GM04504 (cell line): ENCODE measurements around the gene MRPL45.

ENCODE experiments used
- DNase-seq: peaks from one replicate; pipeline ENCODE4 v3.0.0-alpha.2; 2012; ENCODE audit warnings: low read depth

Gene MRPL45

GRCh38 chr17:38325221-38325851 lies 28.4 kb downstream of the MRPL45 start:
- DNase-seq = no peak

GRCh38 chr17:38326996-38327792 lies 30.2 kb downstream of the MRPL45 start:
- DNase-seq = no peak

DNA sequence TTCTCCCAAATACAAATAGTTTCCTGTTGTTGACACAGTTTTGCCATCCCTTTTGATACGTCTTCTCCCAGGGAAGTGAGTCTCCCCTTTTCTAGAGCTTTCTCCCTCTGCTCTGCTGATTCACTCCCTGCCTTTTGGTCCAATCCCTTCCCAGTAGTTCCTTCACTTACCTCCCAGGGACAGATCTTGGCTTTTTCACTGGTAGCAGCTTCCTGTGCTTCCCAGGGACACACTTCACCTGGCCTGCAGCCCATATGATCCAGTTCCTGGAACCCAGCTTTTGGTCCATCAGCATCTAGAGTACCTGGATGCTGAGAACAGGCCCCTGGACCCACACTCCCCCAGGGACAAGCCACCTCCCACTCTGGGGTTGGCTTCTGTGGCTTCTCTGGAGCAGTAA lies 31.0 kb downstream of the MRPL45 start:
- no peak for DNase-seq

- DNase-seq = no peak
Measured at GRCh38 chr17:38328620-38329019, 31.7 kb downstream of the MRPL45 start.

GRCh38 chr17:38329284-38329683 lies 32.3 kb downstream of the MRPL45 start:
- no peak for DNase-seq

- DNase-seq = no peak
Measured at GRCh38 chr17:38329808-38330730, 33.1 kb downstream of the MRPL45 start.

DNA sequence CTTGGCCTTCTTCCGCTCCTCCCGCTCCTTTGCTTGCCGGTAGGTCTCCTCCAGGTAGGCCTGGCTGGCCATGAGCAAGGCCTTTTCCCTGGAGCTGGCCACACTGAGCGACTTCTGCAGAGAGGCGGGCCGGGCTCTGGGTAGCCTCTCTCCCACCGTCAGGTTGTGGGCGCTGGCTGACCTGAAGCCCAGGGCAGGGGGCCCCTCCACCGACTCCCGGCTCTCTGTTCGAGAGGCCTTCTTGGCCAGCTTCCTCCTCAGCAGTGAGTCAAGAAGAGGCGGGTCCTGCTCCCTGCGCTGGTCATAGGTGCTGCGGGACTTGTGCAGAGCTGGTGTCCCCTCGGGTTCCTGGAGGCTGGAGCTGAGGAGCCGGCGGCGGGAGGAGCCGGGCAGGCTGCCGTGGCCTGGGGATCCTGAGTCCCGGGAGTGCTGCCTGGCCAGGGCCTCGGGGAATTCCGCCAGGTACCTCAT lies 34.0 kb downstream of the MRPL45 start:
- DNase-seq = no peak

- DNase-seq = no peak
Measured at GRCh38 chr17:38332735-38333134, 35.8 kb downstream of the MRPL45 start.

DNA sequence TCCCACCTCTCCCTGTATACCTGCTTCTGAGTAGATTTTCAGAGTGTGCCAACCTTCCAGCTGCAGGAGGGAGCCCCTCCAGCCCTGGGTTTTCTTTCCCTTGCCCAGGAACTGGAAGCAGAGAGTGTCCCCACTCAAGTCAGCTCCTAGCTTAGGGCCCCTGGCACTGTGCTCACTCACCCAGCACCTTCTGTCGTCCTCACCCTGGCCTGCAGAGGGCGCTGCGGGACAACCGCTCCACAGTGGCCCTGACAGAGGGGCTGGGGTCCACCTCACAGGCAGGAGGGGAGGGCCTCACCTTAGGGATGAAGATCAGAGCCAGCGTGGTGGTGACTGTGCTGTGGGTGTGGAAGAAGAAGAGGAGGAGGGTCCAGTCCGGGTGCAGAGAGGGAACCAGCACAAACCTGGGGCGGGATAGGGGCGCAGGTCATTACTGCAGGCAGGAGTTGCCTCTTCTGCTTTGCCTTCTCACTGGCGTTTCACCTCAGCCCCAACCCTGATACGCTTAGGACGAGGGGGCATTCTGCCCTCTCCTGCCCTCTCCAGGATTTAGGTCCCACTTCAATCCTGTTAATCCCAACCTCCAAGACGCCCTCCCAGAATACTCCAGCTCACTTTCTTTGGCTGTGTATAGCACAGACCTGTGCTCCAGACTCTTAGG lies 36.8 kb downstream of the MRPL45 start:
- no peak for DNase-seq

DNA sequence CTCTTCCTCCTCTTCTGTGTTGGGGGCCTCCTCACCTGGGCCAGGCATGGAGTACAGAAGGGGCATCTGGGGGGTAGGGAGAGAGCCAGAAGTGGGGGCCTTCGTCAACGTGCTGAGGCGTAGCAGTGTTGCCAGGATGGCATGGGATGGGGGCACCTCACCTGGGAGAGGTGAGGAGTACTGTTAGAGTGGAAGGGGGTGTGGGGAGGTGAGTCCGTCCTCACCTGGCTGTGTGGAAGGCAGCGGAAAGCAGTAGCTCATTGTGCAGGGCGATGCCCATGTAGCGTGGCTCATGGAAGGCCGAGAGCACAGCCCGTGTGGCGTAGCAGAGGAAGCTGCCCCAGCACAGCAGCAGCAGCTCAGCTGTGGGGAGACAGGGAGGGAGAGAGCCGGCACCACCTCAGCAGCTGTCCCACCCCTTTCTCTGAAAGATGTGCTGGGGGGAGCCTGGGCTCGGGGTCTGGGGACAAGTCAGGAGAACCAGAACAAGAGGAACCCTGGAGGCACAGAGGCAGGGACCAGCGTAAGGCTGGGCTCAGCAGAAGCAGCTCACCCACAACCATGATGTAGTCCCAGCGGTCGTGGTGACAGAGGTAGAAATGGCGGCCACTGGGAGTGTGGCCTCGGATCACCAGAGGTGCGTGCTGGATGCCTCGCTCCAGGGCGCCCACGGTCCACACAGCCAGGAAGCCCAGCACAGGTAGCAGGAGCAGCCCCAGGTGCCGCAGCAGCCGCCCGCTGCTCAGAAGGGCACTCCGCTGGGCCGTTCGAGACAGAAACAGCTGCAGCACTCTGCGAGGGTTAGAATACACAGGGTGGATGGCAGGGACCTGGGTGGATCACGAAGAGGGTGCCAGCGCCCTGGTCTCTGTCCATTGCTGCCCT lies 37.8 kb downstream of the MRPL45 start:
- no peak for DNase-seq

DNA sequence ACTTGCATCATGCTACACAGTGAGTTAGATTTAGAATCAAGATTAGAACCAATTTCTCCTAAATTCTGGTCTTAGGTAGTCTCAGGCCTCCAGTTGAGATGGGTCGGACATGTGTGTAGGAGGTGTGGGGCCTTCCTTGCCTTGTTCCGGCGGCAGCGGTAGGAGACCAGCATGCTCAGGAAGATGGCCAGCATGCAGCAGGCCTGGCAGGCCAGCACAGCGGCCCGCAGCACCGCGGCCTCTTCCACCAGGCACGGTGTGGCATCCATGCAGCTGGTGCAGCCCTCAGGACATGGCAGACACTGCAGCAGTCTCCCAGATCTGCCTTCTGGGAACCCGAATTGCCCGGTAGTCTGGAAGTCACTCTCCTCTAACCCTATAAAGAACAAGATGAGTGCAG lies 39.9 kb downstream of the MRPL45 start:
- no peak for DNase-seq

DNA sequence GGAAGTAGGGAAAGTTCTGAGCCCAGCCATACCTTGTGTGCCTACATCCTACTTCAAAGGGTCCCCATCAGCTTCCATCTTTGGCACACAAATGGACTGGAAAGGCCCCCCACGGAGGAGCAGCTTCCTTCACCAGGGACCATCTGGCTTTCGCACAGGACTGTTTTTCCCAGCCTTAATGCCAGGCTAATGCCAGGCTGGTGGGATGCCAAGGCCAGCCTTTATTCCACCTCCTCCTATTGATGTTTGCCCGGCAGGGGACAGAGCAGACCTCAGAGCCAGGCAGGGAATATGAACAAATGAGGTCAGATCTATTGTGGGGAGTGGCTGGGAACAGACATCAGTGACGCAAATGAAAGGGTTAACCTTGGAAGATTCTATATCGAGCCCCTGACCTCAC lies 41.1 kb downstream of the MRPL45 start:
- DNase-seq = no peak

GRCh38 chr17:38338535-38338934 lies 41.6 kb downstream of the MRPL45 start:
- DNase-seq = no peak

DNA sequence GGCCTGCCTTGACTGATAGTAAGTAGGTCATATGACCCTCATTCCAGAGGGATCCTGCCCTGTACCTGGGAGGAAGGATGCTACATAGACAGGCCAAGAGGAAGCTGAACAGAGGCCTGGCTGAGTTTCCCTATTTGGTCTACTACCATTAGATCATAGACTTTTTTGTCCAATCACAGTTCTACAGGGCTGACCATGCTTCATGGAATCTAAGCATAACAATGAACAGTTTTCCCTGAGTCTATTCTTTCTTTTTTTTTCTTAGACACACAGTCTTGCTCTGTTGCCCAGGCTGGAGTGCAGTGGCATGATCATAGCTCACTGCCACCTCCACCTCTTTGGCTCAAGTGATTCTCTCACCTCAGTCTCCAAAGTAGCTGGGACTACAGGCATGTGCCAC lies 42.9 kb downstream of the MRPL45 start:
- no peak for DNase-seq

GRCh38 chr17:38341035-38341721 lies 44.2 kb downstream of the MRPL45 start:
- no peak for DNase-seq

DNA sequence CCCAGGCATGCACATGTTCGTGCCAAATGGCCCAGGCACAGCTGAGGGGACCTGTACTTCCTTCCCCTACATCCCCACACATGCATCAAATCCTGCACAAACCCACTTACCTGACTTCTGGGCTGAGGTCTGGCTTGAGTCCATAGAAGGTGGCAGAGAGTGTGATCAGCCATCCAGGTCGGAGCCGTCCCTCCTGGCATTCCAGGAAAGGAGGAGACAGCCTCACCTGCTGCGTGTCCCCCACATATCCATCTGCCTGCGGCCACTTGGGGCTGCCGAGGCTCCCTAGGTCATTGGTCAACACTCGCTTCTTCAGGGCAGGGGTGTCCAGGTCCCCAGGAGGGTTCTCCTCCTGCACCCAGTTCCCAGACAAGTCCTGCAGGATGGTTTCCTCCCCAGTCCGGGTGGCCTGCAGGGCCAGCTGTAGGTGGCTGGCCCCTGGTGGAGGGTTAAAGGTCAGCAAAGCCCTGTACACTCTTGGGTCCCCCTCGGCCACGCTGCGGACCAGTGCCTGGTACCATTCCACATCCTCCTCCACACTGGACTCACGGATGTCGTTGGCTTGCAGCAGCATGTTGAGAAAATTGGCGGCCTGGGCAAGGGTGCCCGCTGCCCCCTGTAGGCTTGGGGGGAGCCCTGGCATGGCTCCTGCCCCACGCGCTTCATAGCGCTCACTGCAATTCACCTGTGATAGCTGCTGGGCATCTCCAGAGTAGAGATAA lies 46.1 kb downstream of the MRPL45 start:
- DNase-seq = no peak

DNA sequence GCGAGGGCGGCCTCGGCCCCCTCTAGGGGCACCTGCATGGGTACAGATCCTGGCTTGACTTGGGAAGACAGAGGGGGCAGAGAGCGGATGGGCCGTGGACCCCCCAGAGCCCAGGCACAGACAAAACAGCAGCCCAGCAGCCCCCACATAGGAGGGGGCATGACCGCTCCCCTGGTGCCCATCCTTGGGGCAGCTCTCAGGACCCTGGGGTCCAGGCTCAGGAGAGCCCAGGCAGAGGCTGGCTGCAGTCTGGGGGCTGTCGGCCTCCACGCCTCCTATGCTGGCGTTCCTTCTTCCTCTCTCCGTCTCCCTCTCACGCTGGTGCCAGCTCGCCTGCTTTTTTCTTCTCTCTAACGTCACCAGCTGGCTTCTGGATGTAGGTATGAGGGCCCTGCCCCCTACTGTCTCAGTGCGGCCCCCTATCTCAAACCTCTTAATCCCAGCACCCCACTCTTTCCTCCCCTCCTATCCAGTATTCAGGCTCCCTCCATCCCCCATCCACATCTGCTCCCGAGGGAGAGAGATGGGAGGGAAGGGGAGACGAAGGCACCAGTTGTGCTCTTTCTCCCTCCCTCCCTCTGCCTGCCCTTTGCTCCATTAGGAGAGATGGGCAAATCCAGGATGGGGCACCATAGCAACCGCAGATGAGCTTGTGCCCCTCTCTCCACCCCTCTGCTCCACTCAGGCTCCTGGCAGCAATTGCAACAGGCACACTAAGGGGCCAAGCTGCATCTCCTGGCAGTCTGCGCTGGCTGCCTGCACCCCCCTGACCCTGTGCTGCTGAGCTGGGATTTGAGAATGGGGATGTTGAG lies 46.8 kb downstream of the MRPL45 start, which contains the start of gene GPR179:
Gene GPR179 (minus strand): TSS at position 349 of the 812 bp plus-strand sequence. CDS start 167 bp downstream, at position 182.
- no peak for DNase-seq

GRCh38 chr17:38344420-38344745 lies 47.4 kb downstream of the MRPL45 start:
- no peak for DNase-seq

- DNase-seq = no peak
Measured at GRCh38 chr17:38345743-38346142, 48.8 kb downstream of the MRPL45 start.
